ENCODE data around the gene OR9Q1. TPM values are rescaled to one million over a fixed set of nuclear protein-coding genes. Genes with fewer than 3 reads are reported as not detected.
A peak's percentile ranks its signal among the peaks of the same experiment; 100 is the strongest.

Gene OR9Q1
- polyA plus RNA-seq, 2 of the 4 experiments (the other 2 are of a cell fraction) = not detected

- ChIA-PET POLR2A (no interaction called here), CTCF (no interaction called here)
- ATAC-seq (no peak), FAIRE-seq (no peak), DNase-seq (ENCODE audit: low read depth in 1 of 2, low spot score in 1 of 2) (no peak)
- H3K4me3 ChIP-seq = no peak overlapping the region
- no peak overlapping the region for H3K4me2 ChIP-seq
- H3K27ac ChIP-seq = no peak overlapping the region
- H3K4me1 ChIP-seq = no peaks in the 10 kb centered on the region
- TF ChIP-seq FOSB (CRISPR knock-in tag; IDR thresholded peaks at IDR 0.05) (no peak), PHF8 (IDR thresholded peaks at IDR 0.05; ENCODE audit: borderline replicate concordance, low read depth) (no peak), NR3C1 (IDR thresholded peaks at IDR 0.05) (no peak), RAD21 (conservative IDR thresholded peaks at IDR 0.05 in 1 of 2, IDR thresholded peaks at IDR 0.05 in 1 of 2) (no peak), CBX2 (IDR thresholded peaks at IDR 0.05; ENCODE audit: borderline replicate concordance, low read depth) (no peak), POLR2AphosphoS2 (conservative IDR thresholded peaks at IDR 0.05; ENCODE audit: low read length) (no peak)
- H3K9me3 ChIP-seq = no peaks in the 10 kb centered on the region
- WGBS (ENCODE audit: missing lambda C conversion rate) = 10% methylated on average over 7 of the region's 7 CpGs
These were observed 141.9 kb downstream of the OR9Q1 start for GRCh38 chr11:58165504-58166106.

- no peak overlapping the region for H3K4me2 ChIP-seq
- ATAC-seq (no peak), DNase-seq (ENCODE audit: low read depth in 1 of 2, low spot score in 1 of 2) (no peak), FAIRE-seq (no peak)
- H3K27ac ChIP-seq = no peak overlapping the region
- no peak overlapping the region for H3K4me3 ChIP-seq
- H3K4me1 ChIP-seq = no peaks in the 10 kb centered on the region
- H3K9me3 ChIP-seq = no peaks in the 10 kb centered on the region
- peak; percentile 49 for TF ChIP-seq MAFK (IDR thresholded peaks at IDR 0.05; ENCODE audit: partially characterized antibody)
- TF ChIP-seq FOSB (CRISPR knock-in tag; IDR thresholded peaks at IDR 0.05) = no peak
- 2% methylated on average over 5 of the region's 5 CpGs for WGBS (ENCODE audit: missing lambda C conversion rate)
- CTCF ChIA-PET = no interaction called here
- POLR2A ChIA-PET = no interaction called here
These were observed 153.9 kb downstream of the OR9Q1 start for GRCh38 chr11:58177409-58178054.

- FAIRE-seq (no peak), ATAC-seq (no peak), DNase-seq (ENCODE audit: low read depth in 1 of 2, low spot score in 1 of 2) (no peak)
- no peaks in the 10 kb centered on the region for H3K9me3 ChIP-seq
- 1% methylated on average over 6 of the region's 6 CpGs for WGBS (ENCODE audit: missing lambda C conversion rate)
- ChIA-PET POLR2A (no interaction called here), CTCF (no interaction called here)
- TF ChIP-seq RARB (CRISPR knock-in tag; IDR thresholded peaks at IDR 0.05) = no peak
- TF ChIP-seq ZC3H11A (IDR thresholded peaks at IDR 0.05) = no peak
- no peak for TF ChIP-seq PHF8 (IDR thresholded peaks at IDR 0.05; ENCODE audit: borderline replicate concordance, low read depth)
- TF ChIP-seq POLR2AphosphoS2 (conservative IDR thresholded peaks at IDR 0.05; ENCODE audit: low read length) = no peak
- no peak for TF ChIP-seq TP53 (CRISPR knock-in tag; IDR thresholded peaks at IDR 0.05)
- TF ChIP-seq SREBF2 (IDR thresholded peaks at IDR 0.05) = no peak
- no peak for TF ChIP-seq HMGXB4 (CRISPR knock-in tag; IDR thresholded peaks at IDR 0.05; ENCODE audit: borderline replicate concordance)
- TF ChIP-seq CBX2 (IDR thresholded peaks at IDR 0.05; ENCODE audit: borderline replicate concordance, low read depth) = no peak
- TF ChIP-seq HOXA7 (CRISPR knock-in tag; IDR thresholded peaks at IDR 0.05) = no peak
- no peak for TF ChIP-seq EHF (CRISPR knock-in tag; IDR thresholded peaks at IDR 0.05)
- no peak for TF ChIP-seq USF2 (IDR thresholded peaks at IDR 0.05)
- TF ChIP-seq ZFP36 (IDR thresholded peaks at IDR 0.05; ENCODE audit: borderline replicate concordance, partially characterized antibody) = no peak
- H3K27ac ChIP-seq = no peak overlapping the region
- H3K4me2 ChIP-seq = no peak overlapping the region
- H3K4me1 ChIP-seq = no peaks in the 10 kb centered on the region
- H3K4me3 ChIP-seq = no peak overlapping the region
These were observed 154.8 kb downstream of the OR9Q1 start for GRCh38 chr11:58178444-58178843.

- DNase-seq (ENCODE audit: low read depth in 1 of 2, low spot score in 1 of 2) (no peak), ATAC-seq (no peak), FAIRE-seq (no peak)
- ChIA-PET CTCF (no interaction called here), POLR2A (no interaction called here)
- H3K4me3 ChIP-seq = no peak overlapping the region
- no peak overlapping the region for H3K4me2 ChIP-seq
- no peak overlapping the region for H3K27ac ChIP-seq
- H3K9me3 ChIP-seq = no peaks in the 10 kb centered on the region
- H3K4me1 ChIP-seq = no peaks in the 10 kb centered on the region
- WGBS (ENCODE audit: missing lambda C conversion rate) = 26% methylated on average over 7 of the region's 7 CpGs
- TF ChIP-seq MYC (IDR thresholded peaks at IDR 0.05; ENCODE audit: borderline replicate concordance, low read length) = no peak
- no peak for TF ChIP-seq CBX2 (IDR thresholded peaks at IDR 0.05; ENCODE audit: borderline replicate concordance, low read depth)
- TF ChIP-seq NPAS2 (CRISPR knock-in tag; IDR thresholded peaks at IDR 0.05; ENCODE audit: borderline replicate concordance) = no peak
- no peak for TF ChIP-seq GATA3 (IDR thresholded peaks at IDR 0.05; ENCODE audit: borderline replicate concordance)
- TF ChIP-seq TFCP2L1 (CRISPR knock-in tag; IDR thresholded peaks at IDR 0.05) = no peak
- TF ChIP-seq RCOR1 (IDR thresholded peaks at IDR 0.05; ENCODE audit: low read depth, low read length) = no peak
- TF ChIP-seq KDM1A (IDR thresholded peaks at IDR 0.05; ENCODE audit: low read depth) = no peak
These were observed 156.0 kb downstream of the OR9Q1 start for GRCh38 chr11:58179648-58180047.
